ENCODE results near the gene DENND4B. TPM values are rescaled to one million over a fixed set of nuclear protein-coding genes. Genes with fewer than 3 reads are reported as not detected.

DENND4B gene
- total RNA-seq, 1 experiment from 2014 or later, result 41.3 TPM

GRCh38 chr1:153938996-153939395 is 7.5 kb downstream of the DENND4B start:
- CTCF ChIA-PET, result no interaction called here
- Histone ChIP-seq H3K27me3 (ENCODE audit: insufficient read depth, low read depth) (no peaks in the 10 kb centered on the region), H3K4me2 (no peak overlapping the region), H3K9me2 (ENCODE audit: insufficient read depth) (no peaks in the 10 kb centered on the region), H3F3A (ENCODE audit: insufficient read depth, low read depth) (no peaks in the 10 kb centered on the region), H3K27ac (no peak overlapping the region), H3K79me2 (ENCODE audit: low read depth) (peaks cover 2% of the 10 kb centered on the region; the same call in 1 of the 2 replicates), H3K9me3 (ENCODE audit: insufficient read depth, low read depth) (no peaks in the 10 kb centered on the region), H3K4me1 (replicated peaks; ENCODE audit: insufficient read depth) (no peaks in the 10 kb centered on the region), H3K4me3 (no peak overlapping the region), H2AFZ (no peak overlapping the region), H4K20me1 (ENCODE audit: insufficient read depth) (no peaks in the 10 kb centered on the region; the same call in 1 of the 2 replicates), H3K36me3 (ENCODE audit: low read depth) (0 out of 2 replicates have a peak, but pooled peaks cover 3% of the 10 kb centered on the region)
- no TSS peak for BruUV-seq (replicated peaks)
- TF ChIP-seq EZH2 (IDR thresholded peaks at IDR 0.05; ENCODE audit: low read depth), result no peak
- DNase-seq, result no peak
- POLR2A ChIA-PET (ENCODE audit: unreplicated experiment), result no interaction called here
- intact Hi-C loops (cut with micrococcal nuclease; ENCODE audit: unreplicated experiment), result no loop called here

- no peaks in the 10 kb centered on the region for H3K9me3 ChIP-seq (ENCODE audit: insufficient read depth, low read depth)
- CTCF ChIA-PET, result no interaction called here
- no peaks in the 10 kb centered on the region; the same call in 1 of the 2 replicates for H4K20me1 ChIP-seq (ENCODE audit: insufficient read depth)
- no peaks in the 10 kb centered on the region for H3K79me2 ChIP-seq (ENCODE audit: low read depth)
- DNase-seq, result no peak
- no peaks in the 10 kb centered on the region for H3K4me1 ChIP-seq (replicated peaks; ENCODE audit: insufficient read depth)
- no peaks in the 10 kb centered on the region for H3K27me3 ChIP-seq (ENCODE audit: insufficient read depth, low read depth)
- H3F3A ChIP-seq (ENCODE audit: insufficient read depth, low read depth), result no peaks in the 10 kb centered on the region
- H3K9me2 ChIP-seq (ENCODE audit: insufficient read depth), result no peaks in the 10 kb centered on the region
- H3K4me3 ChIP-seq, result no peak overlapping the region
- no peak for TF ChIP-seq EZH2 (IDR thresholded peaks at IDR 0.05; ENCODE audit: low read depth)
- TF ChIP-seq CTCF (conservative IDR thresholded peaks at IDR 0.05), result no peak
- H3K36me3 ChIP-seq (ENCODE audit: low read depth), result no peaks in the 10 kb centered on the region
- H2AFZ ChIP-seq, result no peak overlapping the region
- BruUV-seq (replicated peaks), result no TSS peak
- intact Hi-C loops (cut with micrococcal nuclease; ENCODE audit: unreplicated experiment), result no loop called here
- H3K27ac ChIP-seq, result no peak overlapping the region
- H3K4me2 ChIP-seq, result no peak overlapping the region
- POLR2A ChIA-PET (ENCODE audit: unreplicated experiment), result no interaction called here
Measured at GRCh38 chr1:153937331-153937730, 9.2 kb downstream of the DENND4B start.

GRCh38 chr1:153936011-153936802 is 10.3 kb downstream of the DENND4B start:
- TF ChIP-seq EZH2 (IDR thresholded peaks at IDR 0.05; ENCODE audit: low read depth) (no peak), CTCF (conservative IDR thresholded peaks at IDR 0.05) (no peak)
- no TSS peak for BruUV-seq (replicated peaks)
- no peaks in the 10 kb centered on the region for H3K9me2 ChIP-seq (ENCODE audit: insufficient read depth)
- H2AFZ ChIP-seq, result no peak overlapping the region
- no peaks in the 10 kb centered on the region for H3K27me3 ChIP-seq (ENCODE audit: insufficient read depth, low read depth)
- no peaks in the 10 kb centered on the region for H3K9me3 ChIP-seq (ENCODE audit: insufficient read depth, low read depth)
- no peaks in the 10 kb centered on the region for H3K79me2 ChIP-seq (ENCODE audit: low read depth)
- ChIA-PET CTCF (no interaction called here), POLR2A (ENCODE audit: unreplicated experiment) (no interaction called here)
- H3K4me3 ChIP-seq, result no peak overlapping the region
- DNase-seq, result no peak
- H3F3A ChIP-seq (ENCODE audit: insufficient read depth, low read depth), result no peaks in the 10 kb centered on the region
- no peaks in the 10 kb centered on the region; the same call in 1 of the 2 replicates for H4K20me1 ChIP-seq (ENCODE audit: insufficient read depth)
- intact Hi-C loops (cut with micrococcal nuclease; ENCODE audit: unreplicated experiment), result no loop called here
- no peaks in the 10 kb centered on the region for H3K36me3 ChIP-seq (ENCODE audit: low read depth)
- H3K4me2 ChIP-seq, result no peak overlapping the region
- H3K27ac ChIP-seq, result no peak overlapping the region
- H3K4me1 ChIP-seq (replicated peaks; ENCODE audit: insufficient read depth), result no peaks in the 10 kb centered on the region
